Gastrocnemius medialis (tissue), 4 donors: ENCODE results near the gene PLEKHO1. TPM values are rescaled to one million over a fixed set of nuclear protein-coding genes. Genes with fewer than 3 reads are reported as not detected.
"Not testable (repeated sequence)": the region's sequence is repeated elsewhere in the genome, so short reads cannot be mapped to it uniquely, and the experiment has no call there.

Experiments used
- ATAC-seq, 2 donors: fragments of 150-250 bp; one replicate each; pipeline ENCODE4 v1.9.1; 2016
- DNase-seq, 2 donors: peaks; one replicate each; pipeline ENCODE4 v3.0.0-alpha.2; 2019
- H3K27ac ChIP-seq, 4 donors: fragments of 200-600 bp; sonication (generic); 1 replicate in 1 of 4; 2 replicates in 3 of 4; pipeline ENCODE4 v1.5.1; 2016 to 2018; ENCODE audit warnings: mild to moderate bottlenecking in 2 of 4, moderate library complexity in 1 of 4
- H3K27me3 ChIP-seq, 3 donors: fragments of 200-600 bp; sonication (generic) in 2 of 3; 1 replicate in 1 of 3; 2 replicates in 2 of 3; pipeline versions ENCODE4 v1.5.1 to v1.6.0; 2016 to 2019; ENCODE audit warnings: mild to moderate bottlenecking in 1 of 3, moderate library complexity in 1 of 3
- H3K36me3 ChIP-seq, 2 donors: fragments of 200-600 bp; sonication (generic) in 1 of 2; one replicate each; pipeline ENCODE4 v1.5.1; 2017 to 2018
- H3K4me1 ChIP-seq, 2 donors: fragments of 200-600 bp; sonication (generic) in 1 of 2; one replicate each; pipeline ENCODE4 v1.5.1; 2016 to 2017; ENCODE audit warnings: mild to moderate bottlenecking in 2 of 2
- H3K4me3 ChIP-seq, 4 donors: fragments of 200-600 bp; sonication (generic) in 3 of 4; 1 replicate in 1 of 4; 2 replicates in 3 of 4; pipeline ENCODE4 v1.5.1; 2016 to 2019; ENCODE audit warnings: mild to moderate bottlenecking in 2 of 4
- H3K9me3 ChIP-seq, 3 donors: fragments of 200-600 bp; sonication (generic) in 2 of 3; 1 replicate in 1 of 3; 2 replicates in 2 of 3; pipeline ENCODE4 v1.5.1; 2016 to 2019
- CTCF ChIP-seq, 5 experiments: fragments of 450-650 bp in 3 of 5; fragments of 200-600 bp in 2 of 5; sonication (generic) in 2 of 5; IDR thresholded peaks in 4 of 5; conservative IDR thresholded peaks in 1 of 5; 1 replicate in 4 of 5; 2 replicates in 1 of 5; pipeline ENCODE4 v1.5.1; 2016 to 2019; ENCODE audit warnings: antibody characterized with exemption in 5 of 5, mild to moderate bottlenecking in 3 of 5, moderate library complexity in 3 of 5
- POLR2A ChIP-seq, 2 donors: fragments of 450-650 bp; IDR thresholded peaks; one replicate each; pipeline ENCODE4 v1.6.1; 2017; ENCODE audit warnings: antibody characterized with exemption in 2 of 2, mild to moderate bottlenecking in 2 of 2, moderate library complexity in 2 of 2
- in situ Hi-C, 4 donors: fragments of 200-750 bp; cut with MboI; loops; one replicate each; pipeline versions ENCODE4 v1.15.0 to v1.8.0; 2017; ENCODE audit warnings: low sequenced_read_pairs in 4 of 4
- intact Hi-C: fragments of 100-400 bp; cut with DNase I; formaldehyde crosslinking; loops from one replicate; pipeline ENCODE4 v1.15.1; 2023; ENCODE audit warnings: low total_unique reads
- total RNA-seq, 4 donors: library from RNA; depleted of rRNA; stranded (reverse); fragments of >200 nt; gene quantifications; one replicate each; pipeline versions ENCODE4 v1.1.0 to v1.2.3, GENCODE V29; 2016

Gene PLEKHO1
- total RNA-seq, 4 donors from 2014 or later: 24.3 to 57.7 (median 40.4) TPM

- Histone ChIP-seq H3K27ac (no peak overlapping the region), H3K36me3 (no peaks in the 10 kb centered on the region), H3K4me1 (no peaks in the 10 kb centered on the region), H3K9me3 (no peaks in the 10 kb centered on the region), H3K4me3 (no peak overlapping the region), H3K27me3 (no peaks in the 10 kb centered on the region)
- in situ Hi-C loops: loop anchor here in 3 of 4 donors (5.0 to 25.0 kb wide), 3 partner anchors 216 to 218 kb away; no protein-coding TSS in a partner anchor
- no peak for TF ChIP-seq POLR2A (IDR thresholded peaks at IDR 0.05)
- no peak for TF ChIP-seq CTCF (IDR thresholded peaks at IDR 0.05 in 4 of 5, conservative IDR thresholded peaks at IDR 0.05 in 1 of 5)
- intact Hi-C loops: no loop called here
- DNase-seq (no peak), ATAC-seq (no peak)
These were observed 30.8 kb downstream of the PLEKHO1 start for GRCh38 chr1:150180474-150180873.

- no peaks in the 10 kb centered on the region for H3K36me3 ChIP-seq
- in situ Hi-C loops (loop anchor here in 3 of 4 donors (5.0 to 25.0 kb wide), 3 partner anchors 217 to 220 kb away; no protein-coding TSS in a partner anchor), intact Hi-C loops (no loop called here)
- TF ChIP-seq CTCF (IDR thresholded peaks at IDR 0.05 in 4 of 5, conservative IDR thresholded peaks at IDR 0.05 in 1 of 5) (no peak), POLR2A (IDR thresholded peaks at IDR 0.05) (no peak)
- no peak overlapping the region for H3K4me3 ChIP-seq
- no peaks in the 10 kb centered on the region for H3K27me3 ChIP-seq
- ATAC-seq (no peak), DNase-seq (no peak)
- no peaks in the 10 kb centered on the region for H3K9me3 ChIP-seq
- H3K4me1 ChIP-seq: no peaks in the 10 kb centered on the region
- no peak overlapping the region for H3K27ac ChIP-seq
These were observed 32.5 kb downstream of the PLEKHO1 start for GRCh38 chr1:150182247-150182646.

- in situ Hi-C loops: loop anchor here in 3 of 4 donors (5.0 to 25.0 kb wide), 3 partner anchors 218 to 221 kb away; no protein-coding TSS in a partner anchor
- H3K4me1 ChIP-seq: no peaks in the 10 kb centered on the region
- no peaks in the 10 kb centered on the region for H3K27me3 ChIP-seq
- H3K27ac ChIP-seq: no peak overlapping the region
- TF ChIP-seq POLR2A (IDR thresholded peaks at IDR 0.05) (no peak), CTCF (IDR thresholded peaks at IDR 0.05 in 4 of 5, conservative IDR thresholded peaks at IDR 0.05 in 1 of 5) (no peak)
- no peak for DNase-seq
- H3K4me3 ChIP-seq: no peak overlapping the region
- no peak for ATAC-seq
- H3K36me3 ChIP-seq: no peaks in the 10 kb centered on the region
- no peaks in the 10 kb centered on the region for H3K9me3 ChIP-seq
- intact Hi-C loops: no loop called here
These were observed 33.3 kb downstream of the PLEKHO1 start for GRCh38 chr1:150183061-150183460.

GRCh38 chr1:150185481-150185880 lies 35.8 kb downstream of the PLEKHO1 start:
- intact Hi-C loops (no loop called here), in situ Hi-C loops (loop anchor here in 2 of 4 donors (10.0 to 25.0 kb wide), 2 partner anchors 221 to 223 kb away; no protein-coding TSS in a partner anchor)
- no peaks in the 10 kb centered on the region for H3K36me3 ChIP-seq
- no peaks in the 10 kb centered on the region for H3K9me3 ChIP-seq
- H3K27ac ChIP-seq: no peak overlapping the region
- ATAC-seq (no peak), DNase-seq (no peak)
- H3K4me1 ChIP-seq: no peaks in the 10 kb centered on the region
- no peak overlapping the region for H3K4me3 ChIP-seq
- TF ChIP-seq CTCF (IDR thresholded peaks at IDR 0.05 in 4 of 5, conservative IDR thresholded peaks at IDR 0.05 in 1 of 5) (no peak), POLR2A (IDR thresholded peaks at IDR 0.05) (no peak)
- H3K27me3 ChIP-seq: no peaks in the 10 kb centered on the region

- intact Hi-C loops, H3K27ac ChIP-seq: not testable (repeated sequence)
- in situ Hi-C loops: loop anchor here in 2 of 4 donors (10.0 to 25.0 kb wide), 2 partner anchors 222 to 224 kb away; no protein-coding TSS in a partner anchor
These were observed 36.7 kb downstream of the PLEKHO1 start for GRCh38 chr1:150186438-150186788.

More at GRCh38 chr1:150186438-150186788, 36.7 kb downstream of the PLEKHO1 start:
- not testable (repeated sequence) for DNase-seq, H3K36me3 ChIP-seq, H3K4me1 ChIP-seq, H3K4me3 ChIP-seq, H3K9me3 ChIP-seq, H3K27me3 ChIP-seq, ATAC-seq
